Activated naive CD4-positive, alpha-beta T cell treated with anti-CD3 and anti-CD28 coated beads, Interleukin-2, amount 10 ng/mL, durations not matched to agents 7 days and 5 days (primary cell): ENCODE data around the gene RARS1.

Source experiments
- CTCF ChIA-PET: fragments of 350-600 bp; sonication (Branson Sonifier 250); formaldehyde crosslinking; loops from one replicate; lab custom pipeline; 2021; ENCODE audit warnings: antibody characterized with exemption; lab: Charles Lee
- DNase-seq: peaks from one replicate; pipeline ENCODE4 v3.0.0-alpha.2; 2020
- H3K27ac Mint-ChIP-seq: one replicate; pipeline ENCODE4 v1.8.0; 2021; ENCODE audit warnings: mild to moderate bottlenecking, moderate library complexity, mixed read lengths
- H3K27me3 Mint-ChIP-seq: one replicate; pipeline ENCODE4 v1.8.0; 2021; ENCODE audit warnings: mild to moderate bottlenecking, mixed read lengths
- H3K36me3 Mint-ChIP-seq: one replicate; pipeline ENCODE4 v1.8.0; 2021; ENCODE audit warnings: mixed read lengths
- H3K4me1 Mint-ChIP-seq: one replicate; pipeline ENCODE4 v1.8.0; 2021; ENCODE audit warnings: mixed read lengths
- H3K4me3 Mint-ChIP-seq: one replicate; pipeline ENCODE4 v1.8.0; 2021; ENCODE audit warnings: mild to moderate bottlenecking, moderate library complexity, mixed read lengths
- H3K9me3 Mint-ChIP-seq: one replicate; pipeline ENCODE4 v1.8.0; 2021; ENCODE audit warnings: mixed read lengths

Gene RARS1

GRCh38 chr5:168557389-168557788, 71.1 kb downstream of the RARS1 start:
- Mint-ChIP-seq H3K4me1 (no peaks in the 10 kb centered on the region), H3K36me3 (peaks cover 55% of the 10 kb centered on the region), H3K27ac (no peak overlapping the region), H3K9me3 (no peaks in the 10 kb centered on the region), H3K4me3 (no peak overlapping the region), H3K27me3 (no peaks in the 10 kb centered on the region)
- CTCF ChIA-PET, result no interaction called here
- DNase-seq, result no peak

GRCh38 chr5:168562279-168562678, 76.0 kb downstream of the RARS1 start:
- Mint-ChIP-seq H3K4me1 (no peaks in the 10 kb centered on the region), H3K4me3 (no peak overlapping the region), H3K27me3 (no peaks in the 10 kb centered on the region), H3K36me3 (peaks cover 39% of the 10 kb centered on the region), H3K9me3 (no peaks in the 10 kb centered on the region), H3K27ac (no peak overlapping the region)
- DNase-seq, result no peak
- CTCF ChIA-PET, result no interaction called here

- no peak overlapping the region for H3K4me3 Mint-ChIP-seq
- H3K27ac Mint-ChIP-seq, result no peak overlapping the region
- no peaks in the 10 kb centered on the region for H3K9me3 Mint-ChIP-seq
- H3K4me1 Mint-ChIP-seq, result no peaks in the 10 kb centered on the region
- CTCF ChIA-PET, result no interaction called here
- no peak for DNase-seq
- H3K36me3 Mint-ChIP-seq, result peaks cover 47% of the 10 kb centered on the region
- no peaks in the 10 kb centered on the region for H3K27me3 Mint-ChIP-seq
Measured at GRCh38 chr5:168563959-168564358, 77.7 kb downstream of the RARS1 start.

- H3K4me3 Mint-ChIP-seq, result no peak overlapping the region
- no peak for DNase-seq
- H3K27me3 Mint-ChIP-seq, result no peaks in the 10 kb centered on the region
- H3K9me3 Mint-ChIP-seq, result no peaks in the 10 kb centered on the region
- H3K4me1 Mint-ChIP-seq, result peaks cover 6% of the 10 kb centered on the region
- H3K27ac Mint-ChIP-seq, result no peak overlapping the region
- CTCF ChIA-PET, result no interaction called here
- H3K36me3 Mint-ChIP-seq, result peaks cover 40% of the 10 kb centered on the region
Measured at GRCh38 chr5:168568738-168569137, 82.5 kb downstream of the RARS1 start.
